ENCODE data around the gene GGT6. TPM values are rescaled to one million over a fixed set of nuclear protein-coding genes. Genes with fewer than 3 reads are reported as not detected.
"Not testable (repeated sequence)": the region's sequence is repeated elsewhere in the genome, so short reads cannot be mapped to it uniquely, and the experiment has no call there.

The GGT6 gene
- total RNA-seq, 4 donors from 2014 or later = not detected

DNA sequence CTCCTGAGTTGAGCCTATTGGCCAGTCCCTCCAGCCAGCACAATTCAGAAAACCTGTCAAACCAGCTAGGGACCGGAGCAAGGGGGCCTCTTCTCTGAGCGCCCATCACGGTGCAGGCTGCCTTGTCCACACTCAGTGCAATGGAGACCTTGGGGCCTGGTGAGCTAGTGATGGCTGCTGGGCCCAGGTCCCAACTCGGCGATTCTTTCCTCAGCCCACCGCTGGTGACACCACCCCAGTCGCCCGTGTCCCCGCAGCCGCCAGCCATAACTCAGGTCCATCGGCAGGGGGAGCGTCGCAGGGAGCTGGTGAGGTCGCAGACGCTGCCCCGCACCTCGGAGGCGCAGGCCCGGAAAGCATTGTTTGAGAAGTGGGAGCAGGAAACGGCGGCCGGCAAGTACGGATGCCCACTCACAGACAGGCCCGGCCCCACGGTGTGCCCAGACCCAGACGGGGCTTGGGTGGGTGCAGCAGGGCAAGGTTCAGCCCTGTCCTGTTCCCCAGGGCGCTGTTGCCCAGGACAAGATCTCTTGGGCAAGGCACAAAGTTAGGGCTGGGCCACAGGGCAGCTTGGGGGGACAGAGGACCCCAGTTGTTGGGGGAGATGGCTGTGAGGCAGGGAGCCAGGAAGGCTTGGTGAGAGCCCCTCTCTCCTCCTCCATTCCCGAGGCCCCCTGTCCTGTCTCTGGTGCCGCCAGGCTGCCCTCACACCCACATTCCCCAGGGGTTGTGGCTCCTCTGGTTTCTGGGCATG lies 34.7 kb upstream of the GGT6 start:
- no peak for DNase-seq (ENCODE audit: low spot score in 2 of 2)
- Histone ChIP-seq H3K27ac (no peak overlapping the region), H3K4me3 (no peak overlapping the region), H3K4me1 (peaks cover 0 to 19% (median 2%) of the 10 kb centered on the region in 4 donors), H3K27me3 (peaks cover 0 to 14% of the 10 kb centered on the region in 2 donors), H3K9me3 (no peaks in the 10 kb centered on the region), H3K36me3 (no peaks in the 10 kb centered on the region)
- WGBS, 2 donors = 35 to 41% methylated on average over 14 to 27 of the region's 29 CpGs
- TF ChIP-seq, protein P1, sequence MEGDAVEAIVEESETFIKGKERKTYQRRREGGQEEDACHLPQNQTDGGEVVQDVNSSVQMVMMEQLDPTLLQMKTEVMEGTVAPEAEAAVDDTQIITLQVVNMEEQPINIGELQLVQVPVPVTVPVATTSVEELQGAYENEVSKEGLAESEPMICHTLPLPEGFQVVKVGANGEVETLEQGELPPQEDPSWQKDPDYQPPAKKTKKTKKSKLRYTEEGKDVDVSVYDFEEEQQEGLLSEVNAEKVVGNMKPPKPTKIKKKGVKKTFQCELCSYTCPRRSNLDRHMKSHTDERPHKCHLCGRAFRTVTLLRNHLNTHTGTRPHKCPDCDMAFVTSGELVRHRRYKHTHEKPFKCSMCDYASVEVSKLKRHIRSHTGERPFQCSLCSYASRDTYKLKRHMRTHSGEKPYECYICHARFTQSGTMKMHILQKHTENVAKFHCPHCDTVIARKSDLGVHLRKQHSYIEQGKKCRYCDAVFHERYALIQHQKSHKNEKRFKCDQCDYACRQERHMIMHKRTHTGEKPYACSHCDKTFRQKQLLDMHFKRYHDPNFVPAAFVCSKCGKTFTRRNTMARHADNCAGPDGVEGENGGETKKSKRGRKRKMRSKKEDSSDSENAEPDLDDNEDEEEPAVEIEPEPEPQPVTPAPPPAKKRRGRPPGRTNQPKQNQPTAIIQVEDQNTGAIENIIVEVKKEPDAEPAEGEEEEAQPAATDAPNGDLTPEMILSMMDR (IDR thresholded peaks at IDR 0.05) = peak in 4 of 5 experiments; percentile 23 to 54 (median 40)
- TF ChIP-seq POLR2A (IDR thresholded peaks at IDR 0.05) = no peak

DNA sequence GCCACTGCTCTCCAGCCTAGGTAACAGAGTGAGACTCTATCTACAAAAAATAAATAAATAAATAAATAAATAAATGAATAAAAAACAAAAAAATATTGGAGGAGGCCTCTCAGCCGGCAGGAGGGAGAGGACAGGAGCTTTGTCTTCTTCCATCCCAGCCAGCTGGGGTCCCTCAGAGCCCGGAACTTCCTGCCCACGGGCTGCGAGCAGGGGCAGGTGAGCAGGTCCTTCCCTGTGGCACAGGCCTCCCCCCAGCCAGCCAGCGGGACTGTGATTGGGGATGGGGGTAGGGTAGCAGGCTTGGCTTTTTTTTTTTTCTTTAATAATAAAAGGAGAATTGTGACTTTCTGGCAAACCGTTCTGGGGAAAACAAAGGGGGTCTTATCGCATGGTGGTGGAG lies 34.0 kb upstream of the GGT6 start:
- no peak overlapping the region for H3K27ac ChIP-seq
- H3K4me1 ChIP-seq = peaks cover 0 to 15% (median 2%) of the 10 kb centered on the region in 4 donors
- no peaks in the 10 kb centered on the region for H3K36me3 ChIP-seq
- no peaks in the 10 kb centered on the region for H3K9me3 ChIP-seq
- no peak overlapping the region for H3K4me3 ChIP-seq
- WGBS, 2 donors = 60 to 62% methylated on average over 7 of the region's 7 CpGs
- no peak for TF ChIP-seq EP300 (IDR thresholded peaks at IDR 0.05)
- peaks cover 0 to 7% of the 10 kb centered on the region in 2 donors for H3K27me3 ChIP-seq
- DNase-seq (ENCODE audit: low spot score in 2 of 2) = no peak

DNA sequence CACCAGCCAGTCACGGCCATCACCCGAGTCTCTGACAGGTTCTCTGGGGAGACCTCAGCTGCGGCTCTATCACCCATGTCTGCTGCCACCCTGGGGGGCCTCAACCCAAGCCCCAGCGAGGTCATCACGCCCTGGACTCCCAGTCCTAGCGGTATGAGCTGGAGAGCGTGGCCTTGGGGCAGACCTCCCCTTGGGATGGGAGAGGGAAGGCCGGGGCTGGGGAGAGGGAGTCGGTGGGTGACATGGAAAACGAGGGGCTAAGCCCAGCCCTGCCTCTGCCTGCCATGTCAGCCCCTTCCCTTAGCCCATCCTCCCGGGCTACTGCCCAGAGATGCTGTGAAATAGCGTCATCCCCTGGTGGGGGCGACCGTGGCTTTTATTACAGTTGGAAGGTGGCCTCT lies 32.6 kb upstream of the GGT6 start:
- peaks cover 0 to 5% of the 10 kb centered on the region in 2 donors for H3K27me3 ChIP-seq
- TF ChIP-seq EP300 (IDR thresholded peaks at IDR 0.05) (no peak), POLR2A (IDR thresholded peaks at IDR 0.05) (no peak)
- TF ChIP-seq, protein P1 (IDR thresholded peaks at IDR 0.05) = no peak
- H3K4me1 ChIP-seq = peaks cover 0 to 12% (median 2%) of the 10 kb centered on the region in 4 donors
- no peaks in the 10 kb centered on the region for H3K9me3 ChIP-seq
- H3K36me3 ChIP-seq = no peaks in the 10 kb centered on the region
- no peak for DNase-seq (ENCODE audit: low spot score in 2 of 2)
- H3K27ac ChIP-seq = no peak overlapping the region
- 73 to 75% methylated on average over 6 to 11 of the region's 14 CpGs for WGBS, 2 donors
- no peak overlapping the region for H3K4me3 ChIP-seq

DNA sequence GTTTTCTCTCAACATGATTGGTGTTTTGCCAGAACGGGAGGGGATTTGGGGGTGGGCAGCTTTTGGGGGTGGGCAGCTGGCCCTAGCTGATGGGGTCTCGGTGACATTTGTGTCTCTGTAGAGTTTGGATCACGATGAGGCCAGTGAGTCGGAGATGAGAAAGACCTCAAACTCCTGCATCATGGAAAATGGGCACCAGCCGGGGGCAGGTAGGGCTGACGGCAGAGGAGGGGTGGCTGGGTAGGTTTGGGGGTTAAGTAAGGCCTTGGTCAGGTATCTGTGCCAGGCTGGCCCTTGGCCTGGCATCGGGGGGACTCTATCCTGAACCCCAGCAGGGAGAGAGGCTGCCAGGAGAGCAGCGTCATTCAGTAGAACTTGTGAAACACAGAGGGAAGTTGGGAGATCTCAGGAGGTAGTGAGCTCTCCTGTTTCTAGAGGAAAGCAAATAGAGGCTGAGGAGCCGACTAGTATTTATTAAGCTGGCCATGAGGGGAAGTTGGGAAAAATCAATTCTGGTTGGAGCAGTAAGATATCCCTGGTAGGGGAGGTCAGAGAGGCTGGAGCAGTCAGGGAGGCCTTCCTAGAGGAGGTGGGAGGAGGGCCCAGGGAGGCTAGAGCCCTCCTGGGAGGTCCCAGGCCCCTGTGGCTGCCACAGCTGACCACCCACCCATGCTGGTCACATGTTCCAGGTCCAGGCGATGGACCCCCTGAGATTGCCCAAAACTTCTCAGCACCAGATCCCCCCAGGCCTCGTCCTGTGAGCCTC lies 32.0 kb upstream of the GGT6 start:
- no peak for DNase-seq (ENCODE audit: low spot score in 2 of 2)
- 84% methylated on average over 10 to 11 of the region's 11 CpGs for WGBS, 2 donors
- no peak for TF ChIP-seq EP300 (IDR thresholded peaks at IDR 0.05)

DNA sequence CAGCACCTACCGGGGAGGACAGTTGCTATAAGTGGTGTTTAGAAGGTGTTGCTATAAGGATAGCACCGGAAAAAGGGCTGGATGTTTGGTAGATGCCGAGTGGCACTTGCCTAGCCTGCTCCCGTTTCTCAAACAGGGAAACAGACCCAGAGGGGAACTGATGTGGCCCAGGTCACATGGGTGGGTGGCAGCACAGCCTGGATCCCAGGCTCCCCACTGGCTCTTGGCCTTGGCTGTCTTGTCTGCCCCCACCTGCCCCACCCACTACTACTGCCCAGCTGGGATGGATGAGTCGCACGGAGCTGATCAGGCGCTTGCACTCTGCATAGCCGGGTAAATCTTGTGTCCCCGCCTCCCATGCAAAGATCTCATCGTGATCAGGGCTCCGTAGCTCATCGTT lies 31.2 kb upstream of the GGT6 start:
- TF ChIP-seq EP300 (IDR thresholded peaks at IDR 0.05) (no peak), POLR2A (IDR thresholded peaks at IDR 0.05) (no peak)
- TF ChIP-seq, protein P1 (IDR thresholded peaks at IDR 0.05) = no peak
- Histone ChIP-seq H3K36me3 (no peaks in the 10 kb centered on the region), H3K27ac (no peak overlapping the region), H3K9me3 (no peaks in the 10 kb centered on the region), H3K27me3 (no peaks in the 10 kb centered on the region), H3K4me1 (peaks cover 0 to 11% (median 2%) of the 10 kb centered on the region in 4 donors), H3K4me3 (no peak overlapping the region)
- 54 to 56% methylated on average over 5 to 12 of the region's 12 CpGs for WGBS, 2 donors
- DNase-seq (ENCODE audit: low spot score in 2 of 2) = no peak

More for the DNA sequence above, 32.0 kb upstream of the GGT6 start:
- Histone ChIP-seq H3K9me3 (no peaks in the 10 kb centered on the region), H3K27ac (no peak overlapping the region), H3K27me3 (peaks cover 0 to 5% of the 10 kb centered on the region in 2 donors), H3K36me3 (no peaks in the 10 kb centered on the region), H3K4me1 (peaks cover 0 to 11% (median 2%) of the 10 kb centered on the region in 4 donors), H3K4me3 (no peak overlapping the region)

DNA sequence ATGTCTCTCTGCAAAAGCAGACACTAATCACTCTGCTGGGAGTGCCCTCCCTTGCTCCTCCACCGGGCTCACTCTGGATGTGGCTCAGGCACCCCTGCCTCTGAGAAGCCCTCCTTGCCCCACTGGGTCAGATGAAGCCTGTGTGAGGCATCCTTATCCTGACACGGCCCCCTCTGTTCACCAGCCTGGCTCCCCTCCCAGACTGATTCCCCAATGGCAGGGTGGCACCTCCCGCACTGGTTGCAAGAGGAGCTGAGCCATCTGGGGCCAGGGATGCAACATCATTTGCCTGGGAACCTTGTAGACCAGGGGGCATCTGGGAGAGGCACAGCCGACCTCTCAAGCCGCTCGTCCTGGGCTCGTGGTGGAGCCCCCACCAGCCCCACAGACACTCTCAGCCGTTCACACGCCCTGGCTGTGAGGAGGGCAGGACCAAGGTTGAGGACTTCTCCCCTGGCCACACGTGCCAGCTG lies 30.6 kb upstream of the GGT6 start:
- TF ChIP-seq, protein P1 (IDR thresholded peaks at IDR 0.05) = no peak
- TF ChIP-seq EP300 (IDR thresholded peaks at IDR 0.05) (no peak), POLR2A (IDR thresholded peaks at IDR 0.05) (no peak)

DNA sequence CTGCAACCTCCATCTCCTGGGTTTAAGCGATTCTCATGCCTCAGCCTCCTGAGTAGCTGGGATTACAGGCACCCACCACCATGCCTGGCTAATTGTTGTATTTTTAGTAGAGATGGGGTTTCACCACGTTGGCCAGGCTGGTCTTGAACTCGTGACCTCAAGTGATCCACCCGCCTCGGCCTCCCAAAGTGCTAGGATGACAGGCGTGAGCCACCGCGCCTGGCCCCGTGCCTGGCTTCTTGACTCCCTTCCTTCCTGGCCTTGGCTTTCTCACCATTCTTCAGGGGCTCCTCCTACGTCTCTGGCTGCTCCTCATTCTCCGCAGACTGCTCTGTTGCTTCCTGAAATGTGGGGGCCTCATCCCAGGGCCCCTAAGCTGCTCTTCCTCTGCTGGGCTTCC lies 29.7 kb upstream of the GGT6 start:
- H3K27ac ChIP-seq; DNase-seq (ENCODE audit: low spot score in 2 of 2); H3K4me1 ChIP-seq; H3K4me3 ChIP-seq; H3K9me3 ChIP-seq; H3K36me3 ChIP-seq: not testable (repeated sequence)
- WGBS, 2 donors = 73 to 77% methylated on average over 11 of the region's 11 CpGs
- peaks cover 0 to 11% of the 10 kb centered on the region in 2 donors for H3K27me3 ChIP-seq

More for the DNA sequence above, 30.6 kb upstream of the GGT6 start:
- no peak for DNase-seq (ENCODE audit: low spot score in 2 of 2)
- H3K27ac ChIP-seq = no peak overlapping the region
- H3K4me3 ChIP-seq = no peak overlapping the region
- peaks cover 0 to 2% of the 10 kb centered on the region in 2 donors for H3K27me3 ChIP-seq
- no peaks in the 10 kb centered on the region for H3K9me3 ChIP-seq
- peaks cover 0 to 11% (median 2%) of the 10 kb centered on the region in 4 donors for H3K4me1 ChIP-seq
- no peaks in the 10 kb centered on the region for H3K36me3 ChIP-seq
- 48 to 69% methylated on average over 4 to 9 of the region's 10 CpGs for WGBS, 2 donors

Measured in tibial nerve (tissue), 4 donors.